Non-pigmented ciliary epithelial cell (primary cell): ENCODE measurements around the gene ANGPTL8.

ENCODE experiments used
- DNase-seq: peaks from one replicate; pipeline ENCODE4 v3.0.0-alpha.2; 2010; ENCODE audit warnings: low read depth

Gene ANGPTL8

DNA sequence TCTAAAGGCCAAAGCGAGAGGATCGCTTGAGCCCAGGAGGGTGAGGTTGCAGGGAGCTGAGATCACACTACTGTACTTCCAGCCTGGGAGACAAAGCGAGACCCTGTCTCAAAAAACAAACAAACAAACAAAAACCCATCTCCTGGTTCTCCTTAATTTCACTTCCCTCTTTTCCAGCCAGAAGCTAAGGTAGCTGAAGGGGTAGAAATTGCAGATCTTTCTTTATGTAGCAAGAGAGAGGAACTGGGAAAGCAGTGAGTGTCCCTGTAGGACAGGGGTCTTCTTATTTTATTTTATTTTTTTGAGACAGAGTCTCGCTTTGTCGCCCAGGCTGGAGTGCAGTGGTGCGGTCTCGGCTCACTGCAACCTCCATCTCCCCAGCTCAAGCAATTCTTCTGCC is 52.0 kb downstream of the ANGPTL8 start:
- no peak for DNase-seq
